ENCODE data around the gene TRIM9. TPM values are rescaled to one million over a fixed set of nuclear protein-coding genes. Genes with fewer than 3 reads are reported as not detected.

The TRIM9 gene
- 1 to 10 TPM in 1 of 2 donors, under 1 TPM in 1; 0.44 to 1.3 TPM for total RNA-seq

DNA sequence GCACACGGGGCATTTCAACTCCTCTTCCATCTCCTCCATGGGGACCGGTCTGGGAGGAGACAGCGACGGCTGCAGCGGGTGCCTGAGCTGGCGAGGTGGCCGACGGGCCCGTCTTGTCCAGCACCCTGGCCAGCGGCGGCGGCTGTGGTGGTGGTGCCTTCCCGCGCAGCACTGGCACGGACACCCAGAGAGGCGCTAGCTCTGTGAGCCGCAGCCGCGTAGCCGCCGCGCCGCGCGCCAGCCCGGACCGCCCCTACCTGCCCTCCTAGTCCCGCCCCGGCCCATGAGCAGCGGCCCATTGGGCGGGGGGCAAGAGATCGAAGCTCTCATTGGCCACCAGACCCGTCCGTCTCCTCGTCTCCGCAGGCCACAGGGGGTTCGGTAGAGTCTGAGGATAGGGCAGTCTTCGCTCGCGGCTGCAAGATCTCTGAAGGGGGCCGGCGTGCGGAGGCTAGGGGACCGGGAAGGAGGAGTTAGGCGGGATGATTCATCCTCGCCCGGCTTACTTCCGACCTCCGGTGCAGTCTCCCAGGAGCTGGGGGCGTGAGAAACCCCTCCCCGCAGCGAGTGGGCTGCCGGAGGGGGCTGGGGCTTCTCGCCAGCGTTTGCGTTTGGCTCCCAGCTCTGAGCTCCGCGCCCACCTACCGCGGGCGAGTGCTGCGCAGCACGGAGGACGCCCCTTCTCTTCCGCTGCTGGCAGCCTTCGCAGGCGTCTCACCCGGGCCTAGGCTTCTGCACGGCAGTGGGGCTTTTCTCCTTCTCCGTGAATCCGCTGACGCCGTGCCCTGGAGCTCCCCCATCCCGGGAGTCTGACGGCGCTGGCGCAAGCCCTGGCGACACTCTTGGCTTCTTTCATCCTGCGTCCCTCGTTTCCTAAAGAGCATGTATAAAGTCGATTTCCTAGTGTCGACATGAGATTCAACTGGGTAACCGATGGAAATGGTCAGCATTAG, at the start of gene TRIM9:
Gene TRIM9 (minus strand): TSS at position 205 of the 953 bp plus-strand sequence. CDS start 166 bp downstream, at position 39.
- Histone ChIP-seq H3K27ac (peak within 1 kb of the TSS; percentile 37 to 66), H3K4me3 (peak within 1 kb of the TSS; percentile 46 to 65), H3K36me3 (no peaks in the 10 kb centered on the region), H3K27me3 (peaks cover 0 to 12% of the 10 kb centered on the region in 2 donors), H3K4me1 (peaks cover 0 to 29% of the 10 kb centered on the region in 2 donors), H3K9me3 (no peaks in the 10 kb centered on the region)
- TF ChIP-seq, protein P1, sequence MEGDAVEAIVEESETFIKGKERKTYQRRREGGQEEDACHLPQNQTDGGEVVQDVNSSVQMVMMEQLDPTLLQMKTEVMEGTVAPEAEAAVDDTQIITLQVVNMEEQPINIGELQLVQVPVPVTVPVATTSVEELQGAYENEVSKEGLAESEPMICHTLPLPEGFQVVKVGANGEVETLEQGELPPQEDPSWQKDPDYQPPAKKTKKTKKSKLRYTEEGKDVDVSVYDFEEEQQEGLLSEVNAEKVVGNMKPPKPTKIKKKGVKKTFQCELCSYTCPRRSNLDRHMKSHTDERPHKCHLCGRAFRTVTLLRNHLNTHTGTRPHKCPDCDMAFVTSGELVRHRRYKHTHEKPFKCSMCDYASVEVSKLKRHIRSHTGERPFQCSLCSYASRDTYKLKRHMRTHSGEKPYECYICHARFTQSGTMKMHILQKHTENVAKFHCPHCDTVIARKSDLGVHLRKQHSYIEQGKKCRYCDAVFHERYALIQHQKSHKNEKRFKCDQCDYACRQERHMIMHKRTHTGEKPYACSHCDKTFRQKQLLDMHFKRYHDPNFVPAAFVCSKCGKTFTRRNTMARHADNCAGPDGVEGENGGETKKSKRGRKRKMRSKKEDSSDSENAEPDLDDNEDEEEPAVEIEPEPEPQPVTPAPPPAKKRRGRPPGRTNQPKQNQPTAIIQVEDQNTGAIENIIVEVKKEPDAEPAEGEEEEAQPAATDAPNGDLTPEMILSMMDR (IDR thresholded peaks at IDR 0.05), result no peak
- DNase-seq (ENCODE audit: low spot score), result peak; percentile 85

DNA sequence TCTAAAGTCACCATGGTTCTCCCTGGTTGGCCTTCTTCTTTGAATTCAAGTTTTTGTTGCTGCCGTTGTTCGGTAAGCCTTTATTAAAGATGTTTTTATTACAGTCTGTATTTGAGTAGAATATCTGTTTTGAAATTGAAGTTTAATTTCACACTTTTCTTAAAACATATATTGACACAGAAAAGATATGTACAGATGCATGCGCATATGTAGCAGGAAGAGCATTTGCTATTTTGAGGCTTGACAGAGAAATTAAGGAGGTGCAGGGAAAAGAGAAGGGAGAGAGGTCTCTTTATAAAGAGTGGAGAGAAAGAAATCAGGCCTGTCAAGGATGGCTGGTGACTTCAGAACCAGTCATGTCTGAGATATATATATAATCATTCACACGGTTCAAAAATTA, 46.0 kb upstream of the TRIM9 start:
- H3K27me3 ChIP-seq, result no peaks in the 10 kb centered on the region

DNA sequence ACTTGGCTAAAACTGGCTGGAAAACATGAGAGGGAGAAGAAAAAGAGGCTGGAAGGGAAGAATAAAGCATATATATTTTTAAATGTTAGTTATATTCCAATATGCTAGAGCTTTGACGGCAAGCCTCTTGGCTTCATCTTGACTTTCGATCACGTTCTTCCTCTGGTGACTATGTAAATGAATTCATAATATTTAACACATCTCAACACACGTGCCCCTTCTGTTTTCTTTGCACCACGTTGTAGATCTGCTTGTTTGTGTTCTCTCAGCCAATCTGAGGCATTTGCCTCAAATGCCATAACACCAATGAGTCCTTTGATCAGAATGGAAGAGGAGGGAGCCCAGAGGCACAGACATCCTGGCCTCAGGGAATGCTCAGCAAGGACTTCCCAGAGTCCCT, 45.4 kb upstream of the TRIM9 start:
- TF ChIP-seq, protein P1 (IDR thresholded peaks at IDR 0.05), result no peak
- no peak overlapping the region for H3K4me3 ChIP-seq
- H3K9me3 ChIP-seq, result peaks cover 0 to 3% of the 10 kb centered on the region in 2 donors
- no peak for DNase-seq (ENCODE audit: low spot score)
- no peak overlapping the region for H3K27ac ChIP-seq
- H3K4me1 ChIP-seq, result no peaks in the 10 kb centered on the region
- H3K27me3 ChIP-seq, result no peaks in the 10 kb centered on the region
- H3K36me3 ChIP-seq, result no peaks in the 10 kb centered on the region

More for the DNA sequence above, 46.0 kb upstream of the TRIM9 start:
- no peak for DNase-seq (ENCODE audit: low spot score)
- H3K9me3 ChIP-seq, result peaks cover 0 to 3% of the 10 kb centered on the region in 2 donors
- H3K4me1 ChIP-seq, result no peaks in the 10 kb centered on the region
- H3K27ac ChIP-seq, result no peak overlapping the region
- H3K4me3 ChIP-seq, result no peak overlapping the region
- H3K36me3 ChIP-seq, result no peaks in the 10 kb centered on the region
- TF ChIP-seq, protein P1 (IDR thresholded peaks at IDR 0.05), result no peak

DNA sequence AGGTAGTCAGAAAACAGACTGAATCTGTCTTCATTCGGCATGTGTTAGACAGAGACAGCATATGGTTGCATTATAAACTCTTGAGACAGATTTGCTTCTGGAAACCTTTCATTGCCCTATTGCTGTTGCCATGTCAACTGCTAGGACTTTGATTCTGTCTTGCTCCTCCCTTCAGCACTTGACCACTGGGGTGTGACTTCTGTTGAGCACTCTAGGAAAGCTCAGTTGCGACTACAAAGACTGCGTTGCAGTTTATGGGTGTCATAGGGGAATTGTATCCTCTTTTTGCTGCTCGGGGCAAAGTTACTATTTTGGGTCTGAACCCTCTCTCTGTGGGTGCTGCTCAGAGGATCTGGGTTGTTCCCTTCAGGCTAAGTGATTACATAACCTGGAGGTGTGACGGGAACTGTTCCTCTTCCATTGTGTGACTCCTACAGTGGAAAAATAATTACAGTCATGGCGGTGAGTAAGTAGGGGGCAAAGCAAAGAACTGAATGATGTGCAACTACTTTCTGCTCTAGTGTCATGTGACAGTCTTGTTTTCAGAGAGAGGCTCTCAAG, 44.3 kb upstream of the TRIM9 start:
- Histone ChIP-seq H3K9me3 (peaks cover 0 to 3% of the 10 kb centered on the region in 2 donors), H3K27ac (no peak overlapping the region), H3K4me3 (no peak overlapping the region), H3K36me3 (no peaks in the 10 kb centered on the region), H3K27me3 (no peaks in the 10 kb centered on the region), H3K4me1 (no peaks in the 10 kb centered on the region)
- TF ChIP-seq, protein P1 (IDR thresholded peaks at IDR 0.05), result no peak
- DNase-seq (ENCODE audit: low spot score), result no peak

DNA sequence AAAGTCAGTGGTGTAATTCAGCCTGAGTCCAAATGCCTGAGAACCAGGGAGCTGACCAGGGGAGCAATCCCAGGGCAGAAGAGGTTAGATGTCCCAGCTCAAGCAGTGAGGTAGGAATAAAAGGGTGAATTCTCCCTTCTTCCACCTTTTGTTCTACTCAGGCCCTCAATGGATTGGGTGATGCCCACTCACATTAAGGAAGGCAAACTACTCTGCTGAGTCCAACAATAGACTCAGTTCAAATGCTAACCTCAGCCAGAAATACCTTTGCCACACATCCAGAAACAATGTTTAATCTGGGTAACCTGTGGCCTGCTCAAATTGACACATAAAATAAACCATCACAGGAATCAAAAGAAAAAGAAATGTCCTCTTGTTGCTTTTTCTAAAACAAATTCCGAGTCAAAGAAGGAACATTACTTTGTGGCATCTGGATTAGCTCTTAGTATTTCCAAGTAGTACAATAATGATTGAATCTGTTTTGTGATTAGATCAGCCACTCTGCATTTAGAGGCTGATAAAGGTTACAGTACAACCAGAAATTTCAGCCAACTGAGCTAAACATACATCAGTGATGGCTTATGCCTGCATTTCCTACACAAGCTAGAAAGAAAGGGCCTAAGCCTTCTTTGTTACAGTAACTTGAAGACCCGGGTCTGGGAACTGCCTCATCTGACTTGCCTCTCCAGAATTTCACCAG, 43.6 kb upstream of the TRIM9 start:
- Histone ChIP-seq H3K27ac (no peak overlapping the region), H3K4me1 (no peaks in the 10 kb centered on the region), H3K36me3 (no peaks in the 10 kb centered on the region), H3K9me3 (peaks cover 0 to 3% of the 10 kb centered on the region in 2 donors), H3K4me3 (no peak overlapping the region), H3K27me3 (no peaks in the 10 kb centered on the region)
- TF ChIP-seq, protein P1 (IDR thresholded peaks at IDR 0.05), result no peak
- no peak for DNase-seq (ENCODE audit: low spot score)

Data from right atrium auricular region (tissue), 2 donors.